ENCODE measurements around the gene SCAANT1. TPM values are rescaled to one million over a fixed set of nuclear protein-coding genes. Genes with fewer than 3 reads are reported as not detected.
A peak's percentile ranks its signal among the peaks of the same experiment; 100 is the strongest.

Gene SCAANT1
- total and polyA plus RNA-seq, 4 donors: not detected

GRCh38 chr3:63914312-63914711 is 2.1 kb upstream of the SCAANT1 start:
- Histone ChIP-seq H3K4me1 (ENCODE audit: control insufficient read depth in 4 of 4, insufficient read depth in 4 of 4, low read length in 3 of 4) (peaks cover 7 to 32% (median 23%) of the 10 kb centered on the region in 4 donors), H3K9me3 (ENCODE audit: control insufficient read depth in 4 of 4, low read length in 3 of 4) (no peaks in the 10 kb centered on the region), H3K27me3 (ENCODE audit: control insufficient read depth in 4 of 4, insufficient read depth in 4 of 4, low read length in 3 of 4) (no peaks in the 10 kb centered on the region), H3K27ac (ENCODE audit: low read depth in 1 of 2, low read length in 2 of 2) (peak overlapping the region; percentile 14 to 96), H3K36me3 (ENCODE audit: control insufficient read depth in 4 of 4, insufficient read depth in 3 of 4, low read depth in 1 of 4, low read length in 3 of 4) (peaks cover 0 to 15% (median 6%) of the 10 kb centered on the region in 4 donors), H3K9ac (ENCODE audit: low read depth in 1 of 2, low read length in 2 of 2) (no peak overlapping the region), H3K4me3 (ENCODE audit: low read depth in 1 of 3, low read length in 3 of 3) (no peak overlapping the region)
- no peak for TF ChIP-seq ATF3 (IDR thresholded peaks at IDR 0.05)
- no peak for TF ChIP-seq HNF4G (IDR thresholded peaks at IDR 0.05)
- peak; percentile 39 to 51 for TF ChIP-seq RAD21 (IDR thresholded peaks at IDR 0.05)
- TF ChIP-seq, protein P1, sequence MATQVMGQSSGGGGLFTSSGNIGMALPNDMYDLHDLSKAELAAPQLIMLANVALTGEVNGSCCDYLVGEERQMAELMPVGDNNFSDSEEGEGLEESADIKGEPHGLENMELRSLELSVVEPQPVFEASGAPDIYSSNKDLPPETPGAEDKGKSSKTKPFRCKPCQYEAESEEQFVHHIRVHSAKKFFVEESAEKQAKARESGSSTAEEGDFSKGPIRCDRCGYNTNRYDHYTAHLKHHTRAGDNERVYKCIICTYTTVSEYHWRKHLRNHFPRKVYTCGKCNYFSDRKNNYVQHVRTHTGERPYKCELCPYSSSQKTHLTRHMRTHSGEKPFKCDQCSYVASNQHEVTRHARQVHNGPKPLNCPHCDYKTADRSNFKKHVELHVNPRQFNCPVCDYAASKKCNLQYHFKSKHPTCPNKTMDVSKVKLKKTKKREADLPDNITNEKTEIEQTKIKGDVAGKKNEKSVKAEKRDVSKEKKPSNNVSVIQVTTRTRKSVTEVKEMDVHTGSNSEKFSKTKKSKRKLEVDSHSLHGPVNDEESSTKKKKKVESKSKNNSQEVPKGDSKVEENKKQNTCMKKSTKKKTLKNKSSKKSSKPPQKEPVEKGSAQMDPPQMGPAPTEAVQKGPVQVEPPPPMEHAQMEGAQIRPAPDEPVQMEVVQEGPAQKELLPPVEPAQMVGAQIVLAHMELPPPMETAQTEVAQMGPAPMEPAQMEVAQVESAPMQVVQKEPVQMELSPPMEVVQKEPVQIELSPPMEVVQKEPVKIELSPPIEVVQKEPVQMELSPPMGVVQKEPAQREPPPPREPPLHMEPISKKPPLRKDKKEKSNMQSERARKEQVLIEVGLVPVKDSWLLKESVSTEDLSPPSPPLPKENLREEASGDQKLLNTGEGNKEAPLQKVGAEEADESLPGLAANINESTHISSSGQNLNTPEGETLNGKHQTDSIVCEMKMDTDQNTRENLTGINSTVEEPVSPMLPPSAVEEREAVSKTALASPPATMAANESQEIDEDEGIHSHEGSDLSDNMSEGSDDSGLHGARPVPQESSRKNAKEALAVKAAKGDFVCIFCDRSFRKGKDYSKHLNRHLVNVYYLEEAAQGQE (IDR thresholded peaks at IDR 0.05): peak; percentile 96
- no peak for TF ChIP-seq EGR1 (IDR thresholded peaks at IDR 0.05; ENCODE audit: low read depth in 2 of 2)
- no peak for TF ChIP-seq NR2F2 (IDR thresholded peaks at IDR 0.05)
- 32% methylated on average over 5 of the region's 5 CpGs for WGBS
- no peak for DNase-seq (ENCODE audit: low spot score)

DNA sequence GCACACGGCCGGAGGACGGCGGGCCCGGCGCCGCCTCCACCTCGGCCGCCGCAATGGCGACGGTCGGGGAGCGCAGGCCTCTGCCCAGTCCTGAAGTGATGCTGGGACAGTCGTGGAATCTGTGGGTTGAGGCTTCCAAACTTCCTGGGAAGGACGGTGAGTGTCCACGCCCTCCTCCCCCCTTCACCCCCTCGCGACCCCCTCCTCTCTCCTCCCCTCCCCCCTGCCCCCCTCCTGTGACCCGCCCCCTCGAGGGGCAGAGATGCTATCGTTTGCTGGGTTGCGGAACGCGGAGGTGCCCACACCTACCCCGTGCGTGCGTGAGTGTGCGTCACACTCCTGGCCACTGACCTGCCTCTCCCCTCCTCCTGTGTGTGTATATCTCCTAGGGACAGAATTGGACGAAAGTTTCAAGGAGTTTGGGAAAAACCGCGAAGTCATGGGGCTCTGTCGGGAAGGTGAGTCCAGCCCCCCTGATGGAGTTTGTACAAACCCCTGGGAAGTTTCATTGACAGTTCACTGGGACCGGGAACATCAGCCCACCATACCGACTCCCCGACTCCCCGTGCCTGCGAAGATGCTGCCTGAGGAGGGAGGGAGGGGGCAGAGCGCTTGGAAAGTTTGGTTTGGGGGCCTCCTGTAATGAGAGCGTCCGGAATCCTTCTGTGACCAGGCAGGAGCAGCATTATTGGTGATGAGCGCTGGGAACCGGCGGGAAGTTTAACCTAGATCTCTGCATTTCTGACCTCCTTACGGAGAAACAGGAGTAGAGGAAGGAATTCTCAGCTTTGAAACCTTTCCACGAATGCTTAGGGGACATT is 795 bp upstream of the SCAANT1 start:
- 5% methylated on average over 46 of the region's 46 CpGs for WGBS
- Histone ChIP-seq H3K27ac (ENCODE audit: low read depth in 1 of 2, low read length in 2 of 2) (peak overlapping the region; percentile 96 to 97), H3K36me3 (ENCODE audit: control insufficient read depth in 4 of 4, insufficient read depth in 3 of 4, low read depth in 1 of 4, low read length in 3 of 4) (peaks cover 0 to 15% (median 6%) of the 10 kb centered on the region in 4 donors), H3K27me3 (ENCODE audit: control insufficient read depth in 4 of 4, insufficient read depth in 4 of 4, low read length in 3 of 4) (no peaks in the 10 kb centered on the region), H3K4me3 (ENCODE audit: low read depth in 1 of 3, low read length in 3 of 3) (peak overlapping the region; percentile 76 to 92 (median 77)), H3K9me3 (ENCODE audit: control insufficient read depth in 4 of 4, low read length in 3 of 4) (no peaks in the 10 kb centered on the region), H3K4me1 (ENCODE audit: control insufficient read depth in 4 of 4, insufficient read depth in 4 of 4, low read length in 3 of 4) (peaks cover 7 to 32% (median 23%) of the 10 kb centered on the region in 4 donors), H3K9ac (ENCODE audit: low read depth in 1 of 2, low read length in 2 of 2) (peak overlapping the region; percentile 69 to 73)
- peak; percentile 58 for DNase-seq (ENCODE audit: low spot score)
- TF ChIP-seq GABPA (IDR thresholded peaks at IDR 0.05 in 1 of 2, conservative IDR thresholded peaks at IDR 0.05 in 1 of 2) (no peak), RXRA (IDR thresholded peaks at IDR 0.05) (peak in 1 of 2 donors; percentile 24)

- Histone ChIP-seq H3K9me3 (ENCODE audit: control insufficient read depth in 4 of 4, low read length in 3 of 4) (no peaks in the 10 kb centered on the region), H3K4me1 (ENCODE audit: control insufficient read depth in 4 of 4, insufficient read depth in 4 of 4, low read length in 3 of 4) (peaks cover 7 to 32% (median 23%) of the 10 kb centered on the region in 4 donors), H3K27me3 (ENCODE audit: control insufficient read depth in 4 of 4, insufficient read depth in 4 of 4, low read length in 3 of 4) (no peaks in the 10 kb centered on the region), H3K27ac (ENCODE audit: low read depth in 1 of 2, low read length in 2 of 2) (peak overlapping the region; percentile 96 to 97), H3K4me3 (ENCODE audit: low read depth in 1 of 3, low read length in 3 of 3) (peak overlapping the region; percentile 71 to 92 (median 85)), H3K9ac (ENCODE audit: low read depth in 1 of 2, low read length in 2 of 2) (peak overlapping the region; percentile 71 to 75), H3K36me3 (ENCODE audit: control insufficient read depth in 4 of 4, insufficient read depth in 3 of 4, low read depth in 1 of 4, low read length in 3 of 4) (peaks cover 0 to 9% (median 4%) of the 10 kb centered on the region in 4 donors)
- under 1% methylated on average over 18 of the region's 18 CpGs for WGBS
- no peak for TF ChIP-seq EGR1 (IDR thresholded peaks at IDR 0.05; ENCODE audit: low read depth in 2 of 2)
- TF ChIP-seq RAD21 (IDR thresholded peaks at IDR 0.05): no peak
- TF ChIP-seq FOXA2 (IDR thresholded peaks at IDR 0.05): no peak
- no peak for TF ChIP-seq HNF4G (IDR thresholded peaks at IDR 0.05)
- TF ChIP-seq, protein P2, sequence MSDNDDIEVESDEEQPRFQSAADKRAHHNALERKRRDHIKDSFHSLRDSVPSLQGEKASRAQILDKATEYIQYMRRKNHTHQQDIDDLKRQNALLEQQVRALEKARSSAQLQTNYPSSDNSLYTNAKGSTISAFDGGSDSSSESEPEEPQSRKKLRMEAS (IDR thresholded peaks at IDR 0.05): no peak
- TF ChIP-seq YY1 (IDR thresholded peaks at IDR 0.05): no peak
- no peak for TF ChIP-seq SP1 (IDR thresholded peaks at IDR 0.05)
- no peak for DNase-seq (ENCODE audit: low spot score)
Observed at GRCh38 chr3:63911509-63911872, 692 bp downstream of the SCAANT1 start.

All from liver (tissue), 9 donors.